Kidney tubule cell (primary cell): Measurements from ENCODE around the gene PTH2.
A peak's percentile ranks its signal among the peaks of the same experiment; 100 is the strongest.

Experiments
- DNase-seq: peaks from one replicate; pipeline ENCODE4 v3.0.0-alpha.2; 2018; ENCODE audit warnings: low spot score

Gene PTH2

GRCh38 chr19:49430678-49431329 lies 7.6 kb upstream of the PTH2 start:
- peak; percentile 22 for DNase-seq

DNA sequence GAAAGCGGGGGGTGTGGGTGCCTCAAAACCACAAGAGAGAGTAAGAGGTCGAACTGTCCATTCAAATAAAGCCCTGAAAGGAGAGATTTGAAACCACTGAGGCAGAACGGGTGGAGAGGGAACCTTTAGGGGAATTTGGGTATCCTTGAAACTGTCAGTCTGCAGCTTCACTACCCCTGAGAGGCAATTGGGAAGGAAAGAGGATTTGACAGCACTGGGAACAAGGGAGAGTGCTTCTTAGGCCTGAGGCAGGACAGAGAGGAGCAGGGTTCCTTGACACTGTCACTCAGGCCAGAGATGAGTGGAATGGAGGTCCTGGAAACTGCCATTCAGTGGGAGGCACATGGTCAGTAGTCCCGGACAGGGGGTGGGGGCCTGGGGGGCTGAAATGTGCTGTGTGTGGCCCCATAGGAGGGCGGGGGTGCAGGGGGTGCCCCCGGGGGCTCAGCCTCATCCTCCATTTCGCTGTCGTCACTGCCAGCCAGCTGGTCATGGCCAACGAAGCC lies 7.0 kb upstream of the PTH2 start:
- no peak for DNase-seq

- no peak for DNase-seq
Observed at GRCh38 chr19:49428547-49429451, 5.6 kb upstream of the PTH2 start.

DNA sequence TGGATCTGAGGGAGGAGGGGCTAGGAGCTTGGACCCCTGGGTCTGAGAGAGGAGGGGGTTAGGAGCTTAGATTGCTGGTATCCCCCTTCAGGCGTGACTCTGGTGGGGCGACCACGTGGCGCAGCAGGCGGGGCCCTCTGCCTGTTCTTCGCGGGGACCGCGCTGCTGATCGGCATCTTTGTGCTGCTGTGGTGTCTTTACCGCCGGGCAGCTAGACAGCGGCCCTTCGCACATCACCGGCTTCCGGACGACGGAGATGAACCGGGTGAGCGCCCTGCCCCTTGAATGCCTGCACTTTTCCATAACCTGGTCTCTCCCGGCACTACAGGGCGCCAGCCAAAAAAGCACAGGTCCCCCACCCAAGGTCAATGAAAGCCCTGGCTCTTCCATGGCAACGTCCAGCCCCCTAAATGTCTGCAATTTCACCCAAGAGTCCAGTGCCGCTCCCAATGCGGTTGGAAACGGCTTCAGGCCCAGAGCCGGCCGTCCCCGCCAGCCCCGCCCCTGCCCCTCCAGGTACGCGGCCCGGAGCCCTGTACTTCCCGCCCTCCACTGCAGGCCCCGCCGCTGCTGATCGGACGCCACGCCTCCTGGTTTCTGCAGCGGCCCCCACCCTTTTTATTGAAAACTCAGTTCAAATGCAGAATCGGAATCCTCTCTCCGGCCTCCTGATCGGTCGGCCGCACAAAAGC lies 4.8 kb upstream of the PTH2 start:
- peak; percentile 17 for DNase-seq

GRCh38 chr19:49427339-49427738 lies 4.1 kb upstream of the PTH2 start:
- DNase-seq = no peak

GRCh38 chr19:49425922-49426592 lies 2.8 kb upstream of the PTH2 start:
- no peak for DNase-seq

DNA sequence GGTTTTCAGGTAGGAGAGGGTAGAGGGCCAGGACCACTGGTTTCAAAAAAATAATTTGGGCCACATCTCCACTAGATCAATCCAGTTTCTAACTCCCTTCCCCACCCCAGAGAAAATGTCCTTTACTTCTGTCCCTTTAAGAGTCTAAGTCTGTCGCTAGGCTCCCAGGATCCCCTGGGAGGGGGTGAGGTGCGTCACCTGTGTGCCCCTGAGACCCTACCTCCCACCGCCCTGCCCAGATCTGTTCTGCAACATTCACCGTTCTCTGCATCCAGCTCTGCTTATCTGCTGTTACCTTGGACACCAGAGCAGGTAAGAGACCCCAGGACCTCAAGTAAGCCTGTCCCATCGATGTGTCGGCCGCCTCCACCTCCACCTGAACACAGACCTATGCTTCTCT lies 1.9 kb upstream of the PTH2 start, which contains the start of gene GFY:
TSS of gene GFY (plus strand) at position 211 of the 400 bp plus-strand sequence. CDS start 1,043 bp downstream, outside the sequence.
- DNase-seq = no peak

DNA sequence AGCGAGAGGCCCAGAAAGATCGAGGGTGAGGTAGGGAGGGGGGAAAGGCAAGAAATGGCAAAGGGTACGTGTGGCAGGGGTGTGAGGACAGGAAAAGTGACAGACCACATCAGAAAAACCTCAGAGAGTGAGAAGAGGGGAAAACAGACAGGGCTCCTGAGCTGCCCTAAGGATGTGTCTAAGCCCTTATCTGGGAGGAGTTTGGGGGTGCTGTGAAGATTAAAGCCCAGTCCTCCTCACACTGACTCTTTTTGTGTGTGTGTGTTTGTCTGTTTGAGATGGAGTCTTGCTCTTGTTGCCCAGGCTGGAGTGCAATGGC lies 703 bp upstream of the PTH2 start:
- no peak for DNase-seq

DNA sequence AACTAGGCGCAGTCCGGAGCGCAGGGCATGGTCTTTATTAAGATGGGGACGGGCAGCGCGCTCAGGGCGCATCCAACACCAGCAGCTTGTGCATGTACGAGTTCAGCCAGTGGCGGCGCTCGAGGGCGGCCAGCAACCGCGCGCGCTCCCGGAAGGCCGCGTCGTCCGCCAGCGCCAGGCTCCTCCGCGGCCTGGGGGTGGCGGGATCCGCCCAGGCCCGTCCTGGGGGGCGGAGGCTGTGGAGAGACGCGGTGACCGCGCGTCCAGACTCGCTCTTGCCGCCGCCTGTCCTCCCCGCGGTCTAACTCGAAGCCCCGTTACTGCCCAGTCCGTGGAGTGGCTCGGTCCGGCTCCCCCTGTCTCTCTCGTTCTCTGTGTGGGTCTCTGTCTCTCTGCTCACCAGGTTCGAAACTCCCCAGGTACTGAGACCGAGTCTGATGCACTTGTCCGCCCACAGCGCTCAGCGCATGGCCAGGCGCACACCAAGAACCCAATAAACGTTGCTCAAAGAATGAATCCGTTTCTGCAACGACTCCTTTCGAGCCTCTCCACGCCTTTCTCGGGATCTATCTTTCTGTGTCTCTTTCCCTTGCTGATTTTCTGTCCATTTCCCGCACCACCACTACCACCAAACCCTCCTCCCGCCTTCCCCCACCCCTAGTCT lies 702 bp downstream of the PTH2 start:
- peak; percentile 43 for DNase-seq

- no peak for DNase-seq
Observed at GRCh38 chr19:49421878-49422202, 1.4 kb downstream of the PTH2 start.

GRCh38 chr19:49421039-49421877 lies 2.0 kb downstream of the PTH2 start:
- peak; percentile 23 for DNase-seq

GRCh38 chr19:49420227-49420626 lies 3.0 kb downstream of the PTH2 start:
- DNase-seq = no peak

- no peak for DNase-seq
Observed at GRCh38 chr19:49419173-49419572, 4.1 kb downstream of the PTH2 start.

- no peak for DNase-seq
Observed at GRCh38 chr19:49418511-49418910, 4.7 kb downstream of the PTH2 start.

GRCh38 chr19:49417088-49417487 lies 6.2 kb downstream of the PTH2 start:
- DNase-seq = no peak

DNA sequence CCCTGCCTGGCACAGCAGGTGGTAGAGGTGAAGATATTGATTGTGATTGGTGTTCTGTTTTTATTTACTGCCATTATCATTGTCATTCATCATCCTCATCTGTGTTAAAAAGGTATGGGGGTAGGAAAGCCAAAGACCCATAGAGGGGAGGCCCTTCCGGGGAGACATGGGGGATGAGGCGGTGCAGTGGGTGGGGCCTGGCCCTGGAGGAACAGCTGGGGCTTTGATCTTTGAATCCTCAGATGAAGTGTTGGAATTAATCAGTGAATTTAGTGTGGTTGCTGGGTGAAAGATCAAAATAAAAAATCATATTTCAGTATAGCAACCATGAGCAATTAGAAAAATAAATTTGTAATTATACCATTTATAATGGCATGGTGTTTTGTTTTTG lies 7.4 kb downstream of the PTH2 start:
- no peak for DNase-seq

DNA sequence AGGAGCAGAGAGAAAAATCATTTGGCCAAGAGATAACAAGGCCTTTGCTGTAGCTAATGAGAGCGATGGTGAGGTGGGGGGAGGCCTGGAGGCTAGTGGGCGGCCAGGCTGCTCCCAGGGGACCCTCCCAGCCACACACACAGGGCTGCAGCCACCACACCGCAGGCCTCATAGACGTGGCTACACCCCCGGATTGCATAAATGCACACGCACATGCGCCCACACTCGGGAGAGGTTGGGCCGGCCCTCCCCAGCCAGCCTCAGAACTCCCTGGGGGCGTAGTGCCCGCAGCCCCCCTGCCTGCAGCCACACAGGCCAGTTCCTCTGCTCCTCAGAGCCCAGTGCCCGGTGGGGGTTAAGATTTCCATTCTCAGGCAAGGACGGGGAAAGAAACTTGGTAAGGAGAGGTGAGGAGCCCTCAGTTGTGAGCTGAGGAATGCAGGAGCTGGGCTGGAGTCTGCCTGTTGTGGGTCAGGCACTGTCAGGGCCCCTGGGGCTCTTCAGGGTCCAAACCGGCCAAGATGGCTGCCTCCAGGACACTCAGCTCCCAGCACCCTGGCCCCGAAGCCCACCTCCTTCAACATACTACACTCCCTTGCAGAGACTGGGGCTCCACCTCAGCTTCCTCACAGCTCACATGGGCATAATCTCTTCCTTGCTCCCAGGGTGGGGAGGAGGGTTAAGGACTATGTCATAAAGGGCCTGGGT lies 8.0 kb downstream of the PTH2 start:
- DNase-seq = no peak

- no peak for DNase-seq
Observed at GRCh38 chr19:49414256-49414655, 9.0 kb downstream of the PTH2 start.

- no peak for DNase-seq
Observed at GRCh38 chr19:49413348-49413747, 9.9 kb downstream of the PTH2 start.

DNA sequence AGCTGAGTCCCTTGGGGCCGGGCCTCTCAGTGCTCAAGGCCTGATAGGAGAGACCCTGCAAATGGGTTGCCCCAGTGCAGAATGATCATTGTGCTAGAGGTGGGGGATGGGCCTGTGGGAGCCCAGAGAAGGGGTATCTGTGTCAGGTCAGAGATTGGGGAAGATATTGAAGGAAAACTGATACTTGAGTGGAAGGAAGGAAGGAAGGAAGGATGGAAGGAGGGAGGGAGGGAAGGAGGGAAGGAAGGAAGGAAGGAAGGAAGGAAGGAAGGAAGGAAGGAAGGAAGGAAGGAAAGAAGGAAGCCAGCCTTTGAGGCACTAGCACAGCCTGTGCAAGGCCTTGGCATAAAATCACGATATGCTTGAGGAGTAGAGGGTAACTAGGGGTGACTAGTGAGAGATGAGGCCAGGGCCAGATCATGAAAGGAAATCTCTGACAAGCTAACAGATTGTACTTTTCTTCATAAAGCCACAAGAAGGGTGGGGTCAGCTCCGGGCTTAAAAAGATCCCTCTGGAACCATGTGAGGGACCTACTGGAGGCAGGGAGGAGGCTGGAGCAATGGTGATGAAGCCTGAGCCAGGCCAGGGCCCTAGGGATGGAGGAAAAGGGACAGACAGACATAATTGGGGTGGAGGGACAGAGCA lies 11.4 kb downstream of the PTH2 start:
- no peak for DNase-seq
